OCI-LY1 (cell line): ENCODE data around the gene PLCB4.

ENCODE experiments used
- CTCF ChIP-seq: fragments of 200-600 bp; sonication (generic), shearing (Covaris generic); IDR thresholded peaks from 2 replicates; pipeline ENCODE4 v1.5.1; 2017; ENCODE audit warnings: mild to moderate bottlenecking, antibody characterized with exemption, low read length, moderate library complexity, mixed read lengths
- EZH2 ChIP-seq: fragments of 200-600 bp; sonication (generic), shearing (Covaris generic); IDR thresholded peaks from 2 replicates; pipeline ENCODE4 v1.8.0; 2017; ENCODE audit warnings: borderline replicate concordance, mixed run types, mild to moderate bottlenecking, antibody characterized with exemption, low read length, moderate library complexity, mixed read lengths

GRCh38 chr20:9375221-9375681 lies 306.4 kb downstream of the PLCB4 start:
- TF ChIP-seq CTCF (no peak), EZH2 (no peak)
